H1 (cell line): ENCODE data around the gene KLF7. TPM values are rescaled to one million over a fixed set of nuclear protein-coding genes. Genes with fewer than 3 reads are reported as not detected.

Experiments used
- CTCF ChIA-PET: fragments of 300-600 bp; sonication (Branson Sonifier 250); formaldehyde crosslinking; loops from one replicate; lab custom pipeline; 2021; ENCODE audit not compliant: partially characterized antibody; lab: Charles Lee
- POLR2A ChIA-PET: fragments of 300-600 bp; sonication (Branson Sonifier 250); formaldehyde crosslinking; loops from one replicate; lab custom pipeline; 2021; ENCODE audit warnings: inconsistent platforms; ENCODE audit not compliant: partially characterized antibody; lab: Charles Lee
- DNase-seq, 2 experiments: peaks; one replicate each; pipeline versions ENCODE4 v3.0.0 to v3.0.0-alpha.2; 2010 to 2022; ENCODE audit warnings: low spot score in 2 of 2, low read depth in 1 of 2, mixed read lengths in 1 of 2
- FAIRE-seq: peaks from 2 replicates; lab custom pipeline; 2011; peaks lifted over from hg19 to GRCh38; lab: Jason Lieb, UNC
- H2AFZ ChIP-seq: 2 replicates; pipeline ENCODE4 v1.8.1; 2012; ENCODE audit warnings: low read length, inconsistent platforms
- H2AK5ac ChIP-seq: 2 replicates; pipeline ENCODE4 v1.6.1; 2013; ENCODE audit warnings: low read depth, low read length
- H2BK120ac ChIP-seq: replicated peaks from 2 replicates; pipeline ENCODE3; 2013; ENCODE audit warnings: low read depth, low read length, inconsistent platforms
- H2BK12ac ChIP-seq: 2 replicates; pipeline ENCODE4 v1.6.1; 2013; ENCODE audit warnings: low read depth, low read length
- H2BK15ac ChIP-seq: 2 replicates; pipeline ENCODE4 v1.6.1; 2013; ENCODE audit warnings: low read length
- H2BK20ac ChIP-seq: 2 replicates; pipeline ENCODE4 v1.6.1; 2013; ENCODE audit warnings: low read length
- H2BK5ac ChIP-seq: 2 replicates; pipeline ENCODE4 v1.6.1; 2013; ENCODE audit warnings: low read depth, low read length
- H3K14ac ChIP-seq: 2 replicates; pipeline ENCODE4 v1.6.1; 2013; ENCODE audit warnings: inconsistent platforms; ENCODE audit not compliant: insufficient read length
- H3K18ac ChIP-seq: 2 replicates; pipeline ENCODE4 v1.6.1; 2013; ENCODE audit warnings: low read length; ENCODE audit errors: extremely low read depth
- H3K23ac ChIP-seq: 2 replicates; pipeline ENCODE4 v1.6.1; 2013; ENCODE audit warnings: inconsistent platforms; ENCODE audit not compliant: insufficient read length
- H3K23me2 ChIP-seq: 2 replicates; pipeline ENCODE4 v1.6.1; 2013; ENCODE audit warnings: low read depth, low read length
- H3K27ac ChIP-seq: 2 replicates; pipeline ENCODE4 v1.6.1; 2011; ENCODE audit warnings: low read depth, low read length, inconsistent platforms
- H3K27me3 ChIP-seq, 4 experiments: replicated peaks in 1 of 4; 1 replicate in 1 of 4; 2 replicates in 3 of 4; pipeline versions ENCODE4 v1.6.1 to v1.8.1; 2011 to 2013; ENCODE audit warnings: low read length in 3 of 4, mild to moderate bottlenecking in 3 of 4, inconsistent platforms in 2 of 4, mixed read lengths in 2 of 4, moderate library complexity in 1 of 4; ENCODE audit not compliant: control insufficient read depth in 3 of 4, insufficient read depth in 3 of 4; ENCODE audit errors: extremely low read depth in 1 of 4
- H3K36me3 ChIP-seq, 4 experiments: 2 replicates each; pipeline versions ENCODE4 v1.6.1 to v1.8.1; 2011 to 2013; ENCODE audit warnings: mild to moderate bottlenecking in 4 of 4, low read length in 3 of 4, moderate library complexity in 2 of 4, control low read depth in 1 of 4, inconsistent platforms in 1 of 4; ENCODE audit not compliant: insufficient read depth in 4 of 4, control insufficient read depth in 2 of 4
- H3K4ac ChIP-seq: replicated peaks from 2 replicates; pipeline ENCODE3; 2013; ENCODE audit warnings: low read length, low read depth, mixed read lengths, inconsistent platforms; ENCODE audit not compliant: insufficient read length
- H3K4me1 ChIP-seq, 4 experiments: replicated peaks in 1 of 4; 1 replicate in 1 of 4; 2 replicates in 3 of 4; pipeline versions ENCODE4 v1.6.1 to v1.8.1; 2011 to 2013; ENCODE audit warnings: low read length in 3 of 4, inconsistent platforms in 2 of 4, mixed read lengths in 1 of 4; ENCODE audit not compliant: insufficient read depth in 4 of 4, control insufficient read depth in 3 of 4
- H3K4me2 ChIP-seq, 2 experiments: 2 replicates each; pipeline versions ENCODE4 v1.6.1 to v1.8.1; 2011 to 2013; ENCODE audit warnings: low read depth in 2 of 2, low read length in 2 of 2, control low read depth in 1 of 2, inconsistent platforms in 1 of 2, mild to moderate bottlenecking in 1 of 2; ENCODE audit not compliant: insufficient read depth in 1 of 2
- H3K4me3 ChIP-seq, 4 experiments: fragments of 200-600, 300-600 bp in 1 of 4; sonication (generic), shearing (Covaris generic), sonication (Bioruptor Twin) in 1 of 4; 2 replicates each; pipeline versions ENCODE4 v1.5.1 to v1.8.1; 2011 to 2016; ENCODE audit warnings: low read length in 4 of 4, low read depth in 3 of 4, control low read depth in 2 of 4, inconsistent platforms in 2 of 4, mild to moderate bottlenecking in 2 of 4, mixed read lengths in 1 of 4, moderate library complexity in 1 of 4; ENCODE audit not compliant: insufficient read depth in 2 of 4; ENCODE audit errors: extremely low read depth in 1 of 4
- H3K56ac ChIP-seq: replicated peaks from 2 replicates; pipeline ENCODE3; 2013; ENCODE audit warnings: low read depth, mild to moderate bottlenecking, mixed read lengths, low read length, inconsistent platforms; ENCODE audit not compliant: insufficient read length
- H3K79me1 ChIP-seq: 2 replicates; pipeline ENCODE4 v1.6.1; 2013; ENCODE audit warnings: low read depth, low read length, control low read depth
- H3K79me2 ChIP-seq, 2 experiments: 2 replicates each; pipeline versions ENCODE4 v1.6.1 to v1.8.1; 2012 to 2013; ENCODE audit warnings: low read length in 2 of 2, mild to moderate bottlenecking in 2 of 2, inconsistent platforms in 1 of 2; ENCODE audit not compliant: insufficient read depth in 2 of 2, control insufficient read depth in 1 of 2
- H3K9ac ChIP-seq, 4 experiments: replicated peaks in 1 of 4; 1 replicate in 1 of 4; 2 replicates in 3 of 4; pipeline versions ENCODE4 v1.6.1 to v1.8.1; 2011 to 2013; ENCODE audit warnings: low read depth in 3 of 4, low read length in 3 of 4, control low read depth in 2 of 4, mild to moderate bottlenecking in 2 of 4, moderate library complexity in 2 of 4, inconsistent platforms in 1 of 4; ENCODE audit errors: extremely low read depth in 1 of 4
- H3K9me3 ChIP-seq, 2 experiments: 2 replicates each; pipeline versions ENCODE4 v1.6.1 to v1.8.1; 2012 to 2013; ENCODE audit warnings: mild to moderate bottlenecking in 2 of 2, moderate library complexity in 2 of 2, control low read depth in 1 of 2, inconsistent platforms in 1 of 2, low read depth in 1 of 2, low read length in 1 of 2, mixed read lengths in 1 of 2; ENCODE audit not compliant: insufficient read depth in 2 of 2
- H4K20me1 ChIP-seq, 2 experiments: replicated peaks in 1 of 2; 2 replicates each; pipeline versions ENCODE3 to v1.8.1; 2011 to 2013; ENCODE audit warnings: inconsistent platforms in 2 of 2, low read length in 2 of 2, mild to moderate bottlenecking in 1 of 2; ENCODE audit not compliant: insufficient read depth in 2 of 2, control insufficient read depth in 1 of 2
- H4K5ac ChIP-seq: 2 replicates; pipeline ENCODE4 v1.6.1; 2013; ENCODE audit warnings: low read length, low read depth, mixed read lengths, inconsistent platforms; ENCODE audit not compliant: insufficient read length
- H4K8ac ChIP-seq: 2 replicates; pipeline ENCODE4 v1.8.0; 2013; ENCODE audit warnings: mild to moderate bottlenecking, moderate library complexity, low read length, inconsistent platforms; ENCODE audit not compliant: insufficient read depth; ENCODE audit errors: extremely low read depth
- H4K91ac ChIP-seq: replicated peaks from 2 replicates; pipeline ENCODE3; 2013; ENCODE audit warnings: low read length, mixed read lengths, inconsistent platforms; ENCODE audit not compliant: insufficient read length
- ASH2L ChIP-seq: fragments of 200-600, 300-600 bp; sonication (generic); IDR thresholded peaks from one replicate; pipeline ENCODE4 v1.7.1; 2017; ENCODE audit warnings: low read length
- ATF3 ChIP-seq: IDR thresholded peaks from 2 replicates; pipeline ENCODE4 v1.6.1; 2011; ENCODE audit warnings: low read depth, mild to moderate bottlenecking, low read length; ENCODE audit not compliant: insufficient read depth
- SP1 ChIP-seq: IDR thresholded peaks from 2 replicates; pipeline ENCODE4 v1.6.1; 2011; ENCODE audit warnings: low read depth, low read length
- WGBS, 2 experiments: shearing (Covaris generic) in 1 of 2; methylation state at CpG; one replicate each; pipeline versions ENCODE4 v1.1.6 to v1.1.7; 2013 to 2015; ENCODE audit warnings: low lambda C conversion rate in 2 of 2, mixed read lengths in 2 of 2, inconsistent platforms in 1 of 2, low coverage in 1 of 2, missing lambda C conversion rate in 1 of 2; ENCODE audit not compliant: insufficient replicate concordance in 2 of 2, insufficient coverage in 1 of 2, insufficient read length in 1 of 2; ENCODE audit errors: extremely low coverage in 1 of 2, missing lambda C conversion rate in 1 of 2; 5-methylcytosine and 5-hydroxymethylcytosine counted together
- polyA plus RNA-seq, 7 experiments: library from polyadenylated mRNA; depleted of rRNA in 3 of 7; stranded (reverse) in 5 of 7; unstranded in 2 of 7; fragments of >200 nt in 5 of 7; fragments of 200-250 nt in 2 of 7; gene quantifications; 1 replicate in 5 of 7; 2 replicates in 1 of 7; 4 replicates in 1 of 7; pipeline versions ENCODE4 v1.2.1 to v1.2.3, GENCODE V29; 2011 to 2013; ENCODE audit warnings: missing spikeins in 2 of 7, mixed read lengths in 2 of 7
- total RNA-seq: library from RNA; stranded (reverse); fragmentation: NEBNext Ultra II Directional; extraction: Animal tissue kit (Norgen Biotek cat#: 25700); gene quantifications from 2 replicates; pipeline ENCODE4 v1.2.1, GENCODE V29; 2021

Gene KLF7
- total and polyA plus RNA-seq, 2 of the 8 experiments (the other 6 are each of a cell fraction or from before 2014, with no cell fraction given), result 9.6 to 23.3 TPM

GRCh38 chr2:207143215-207144172 is 22.3 kb downstream of the KLF7 start:
- Histone ChIP-seq H3K79me1 (peaks cover 3% of the 10 kb centered on the region), H2BK20ac (no peak overlapping the region), H4K5ac (peak overlapping the region; percentile 47), H3K56ac (no peak overlapping the region), H4K8ac (no peak overlapping the region), H3K23me2 (no peaks in the 10 kb centered on the region), H3K4me2 (peak overlapping the region; percentile 32 to 46; a peak in 3 of 4 replicates), H3K23ac (no peak overlapping the region), H3K4me3 (no peak overlapping the region), H2BK12ac (0 out of 2 replicates have a peak overlapping the region, but pooled peaks have one; percentile 12), H4K91ac (peak overlapping the region; percentile 63), H2BK120ac (no peak overlapping the region), H3K4ac (no peak overlapping the region), H3K14ac (no peak overlapping the region), H2AK5ac (no peak overlapping the region), H3K9me3 (no peaks in the 10 kb centered on the region), H2AFZ (no peak overlapping the region), H3K9ac (no peak overlapping the region; a peak in 1 of 7 replicates), H3K36me3 (peaks cover 0 to 9% (median 0%) of the 10 kb centered on the region in 4 experiments; a peak in 2 of 8 replicates), H3K27me3 (no peaks in the 10 kb centered on the region), H4K20me1 (peaks cover 0 to 2% of the 10 kb centered on the region in 2 experiments), H2BK5ac (peak overlapping the region; percentile 47; the same call in 1 of the 2 replicates), H3K27ac (no peak overlapping the region), H3K4me1 (peaks cover 3 to 14% (median 8%) of the 10 kb centered on the region in 4 experiments; a peak in 5 of 7 replicates), H3K18ac (peak overlapping the region; percentile 73; the same call in 1 of the 2 replicates), H3K79me2 (peaks cover 0 to 47% of the 10 kb centered on the region in 2 experiments; a peak in 3 of 4 replicates), H2BK15ac (no peak overlapping the region; the same call in 1 of the 2 replicates)
- TF ChIP-seq ATF3, result no peak
- TF ChIP-seq ASH2L, result peak; percentile 41
- 0 out of 2 replicates have a peak, but pooled peaks have one; percentile 13 for TF ChIP-seq SP1
- WGBS, 2 experiments, result 80% methylated on average over 12 of the region's 13 CpGs; no CpG with 5 or more reads in 1 of the 2 experiments
- ChIA-PET POLR2A (interaction anchor here (0.6 to 3.5 kb wide), 6 partner anchors 21 to 36 kb away, joined by 3 to 12 read pairs (median 5); partner anchors contain the start of gene KLF7), CTCF (interaction anchor here (0.7 to 2.2 kb wide), 15 partner anchors 9 to 400 kb away, joined by 3 to 13 read pairs (median 3); no protein-coding TSS in a partner anchor)
- peak in 1 of 2 experiments; percentile 49 for DNase-seq
- FAIRE-seq, result no peak
